Gastrocnemius medialis (tissue), 4 donors: ENCODE results near the gene MTG2.

ENCODE experiments used
- POLR2A ChIP-seq, 2 donors: fragments of 450-650 bp; IDR thresholded peaks; one replicate each; pipeline ENCODE4 v1.6.1; 2017; ENCODE audit warnings: antibody characterized with exemption in 2 of 2, mild to moderate bottlenecking in 2 of 2, moderate library complexity in 2 of 2
- TF ChIP-seq, protein P1 (sequence below), 5 experiments: fragments of 450-650 bp in 3 of 5; fragments of 200-600 bp in 2 of 5; sonication (generic) in 2 of 5; IDR thresholded peaks in 4 of 5; conservative IDR thresholded peaks in 1 of 5; 1 replicate in 4 of 5; 2 replicates in 1 of 5; pipeline ENCODE4 v1.5.1; 2016 to 2019; ENCODE audit warnings: antibody characterized with exemption in 5 of 5, mild to moderate bottlenecking in 3 of 5, moderate library complexity in 3 of 5

DNA sequence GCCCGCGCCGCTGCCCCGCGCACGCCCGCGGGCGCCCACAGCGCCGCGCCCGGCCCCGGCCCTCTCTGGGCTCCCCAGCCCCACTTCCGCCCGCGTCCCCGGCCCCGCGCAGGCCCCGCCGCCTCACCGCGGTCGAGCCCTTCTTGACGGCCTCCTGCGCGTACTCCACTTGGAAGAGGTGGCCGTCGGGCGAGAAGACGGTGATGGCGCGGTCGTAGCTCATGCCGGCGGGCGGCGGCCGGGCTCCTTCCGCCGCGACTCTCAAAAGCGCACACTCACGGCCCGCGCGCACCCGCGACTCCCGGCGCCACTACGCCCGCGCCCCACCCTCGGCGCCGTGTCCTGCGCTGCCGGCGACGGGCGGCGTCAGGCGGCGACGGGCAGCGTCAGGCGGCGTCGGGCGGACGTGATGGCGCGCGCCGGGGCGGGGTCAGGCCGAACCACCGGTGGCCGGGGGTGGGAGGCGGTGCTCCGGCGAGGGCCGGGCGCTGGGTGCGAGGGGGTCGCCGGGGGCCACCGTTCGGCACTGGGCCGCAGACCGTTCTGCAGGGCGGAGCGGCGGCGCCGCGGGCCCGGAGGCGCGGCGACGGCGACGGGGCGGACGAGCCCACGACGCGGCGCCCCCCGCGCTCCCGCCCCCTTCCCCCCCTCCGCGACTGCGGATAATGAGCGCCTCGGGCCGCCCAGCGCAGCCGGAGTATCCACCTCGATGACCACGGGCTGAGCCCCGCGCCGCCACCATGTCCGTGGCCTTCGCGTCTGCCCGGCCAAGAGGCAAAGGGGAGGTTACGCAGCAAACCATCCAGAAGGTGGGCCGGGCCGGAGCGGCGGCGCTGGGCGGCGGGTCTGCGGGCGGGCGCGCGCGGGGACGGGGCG, 39.5 kb upstream of the MTG2 start, which contains the start of the genes PSMA7 and SS18L1:
- TF ChIP-seq, protein P1, sequence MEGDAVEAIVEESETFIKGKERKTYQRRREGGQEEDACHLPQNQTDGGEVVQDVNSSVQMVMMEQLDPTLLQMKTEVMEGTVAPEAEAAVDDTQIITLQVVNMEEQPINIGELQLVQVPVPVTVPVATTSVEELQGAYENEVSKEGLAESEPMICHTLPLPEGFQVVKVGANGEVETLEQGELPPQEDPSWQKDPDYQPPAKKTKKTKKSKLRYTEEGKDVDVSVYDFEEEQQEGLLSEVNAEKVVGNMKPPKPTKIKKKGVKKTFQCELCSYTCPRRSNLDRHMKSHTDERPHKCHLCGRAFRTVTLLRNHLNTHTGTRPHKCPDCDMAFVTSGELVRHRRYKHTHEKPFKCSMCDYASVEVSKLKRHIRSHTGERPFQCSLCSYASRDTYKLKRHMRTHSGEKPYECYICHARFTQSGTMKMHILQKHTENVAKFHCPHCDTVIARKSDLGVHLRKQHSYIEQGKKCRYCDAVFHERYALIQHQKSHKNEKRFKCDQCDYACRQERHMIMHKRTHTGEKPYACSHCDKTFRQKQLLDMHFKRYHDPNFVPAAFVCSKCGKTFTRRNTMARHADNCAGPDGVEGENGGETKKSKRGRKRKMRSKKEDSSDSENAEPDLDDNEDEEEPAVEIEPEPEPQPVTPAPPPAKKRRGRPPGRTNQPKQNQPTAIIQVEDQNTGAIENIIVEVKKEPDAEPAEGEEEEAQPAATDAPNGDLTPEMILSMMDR (IDR thresholded peaks at IDR 0.05 in 4 of 5, conservative IDR thresholded peaks at IDR 0.05 in 1 of 5), result no peak
- peak; percentile 99 for TF ChIP-seq POLR2A (IDR thresholded peaks at IDR 0.05)
